GM21737 (cell line): ENCODE measurements around the gene UNC5B.

Experiments used
- ATAC-seq: cut with Tn5 transposase; IDR thresholded peaks from one replicate; pipeline ENCODE4 v1.9.1; 2021; ENCODE audit warnings: mild to moderate bottlenecking, moderate library complexity; ENCODE audit not compliant: unreplicated experiment

The UNC5B gene

GRCh38 chr10:71337219-71337701 lies 124.9 kb downstream of the UNC5B start:
- no peak for ATAC-seq

- no peak for ATAC-seq
Measured at GRCh38 chr10:71338728-71339495, 126.5 kb downstream of the UNC5B start.

GRCh38 chr10:71339796-71340589 lies 127.6 kb downstream of the UNC5B start:
- no peak for ATAC-seq

- ATAC-seq = no peak
Measured at GRCh38 chr10:71342573-71343391, 130.4 kb downstream of the UNC5B start.

GRCh38 chr10:71343392-71343773 lies 131.0 kb downstream of the UNC5B start:
- ATAC-seq = no peak

- ATAC-seq = no peak
Measured at GRCh38 chr10:71344154-71344925, 132.0 kb downstream of the UNC5B start.

GRCh38 chr10:71344993-71345480 lies 132.7 kb downstream of the UNC5B start:
- no peak for ATAC-seq

GRCh38 chr10:71345694-71346093 lies 133.3 kb downstream of the UNC5B start:
- no peak for ATAC-seq

GRCh38 chr10:71346731-71347130 lies 134.4 kb downstream of the UNC5B start:
- ATAC-seq = no peak

- no peak for ATAC-seq
Measured at GRCh38 chr10:71347587-71348395, 135.4 kb downstream of the UNC5B start.

- ATAC-seq = no peak
Measured at GRCh38 chr10:71348850-71349249, 136.5 kb downstream of the UNC5B start.

- no peak for ATAC-seq
Measured at GRCh38 chr10:71349406-71349805, 137.0 kb downstream of the UNC5B start.

GRCh38 chr10:71351087-71351486 lies 138.7 kb downstream of the UNC5B start:
- ATAC-seq = no peak

- no peak for ATAC-seq
Measured at GRCh38 chr10:71351628-71352319, 139.4 kb downstream of the UNC5B start.
